ENCODE data around the gene ERI3. TPM values are rescaled to one million over a fixed set of nuclear protein-coding genes. Genes with fewer than 3 reads are reported as not detected.

The ERI3 gene
- polyA plus RNA-seq, 2 of the 4 experiments (the other 2 are of a cell fraction): 43.4 to 44.7 TPM

DNA sequence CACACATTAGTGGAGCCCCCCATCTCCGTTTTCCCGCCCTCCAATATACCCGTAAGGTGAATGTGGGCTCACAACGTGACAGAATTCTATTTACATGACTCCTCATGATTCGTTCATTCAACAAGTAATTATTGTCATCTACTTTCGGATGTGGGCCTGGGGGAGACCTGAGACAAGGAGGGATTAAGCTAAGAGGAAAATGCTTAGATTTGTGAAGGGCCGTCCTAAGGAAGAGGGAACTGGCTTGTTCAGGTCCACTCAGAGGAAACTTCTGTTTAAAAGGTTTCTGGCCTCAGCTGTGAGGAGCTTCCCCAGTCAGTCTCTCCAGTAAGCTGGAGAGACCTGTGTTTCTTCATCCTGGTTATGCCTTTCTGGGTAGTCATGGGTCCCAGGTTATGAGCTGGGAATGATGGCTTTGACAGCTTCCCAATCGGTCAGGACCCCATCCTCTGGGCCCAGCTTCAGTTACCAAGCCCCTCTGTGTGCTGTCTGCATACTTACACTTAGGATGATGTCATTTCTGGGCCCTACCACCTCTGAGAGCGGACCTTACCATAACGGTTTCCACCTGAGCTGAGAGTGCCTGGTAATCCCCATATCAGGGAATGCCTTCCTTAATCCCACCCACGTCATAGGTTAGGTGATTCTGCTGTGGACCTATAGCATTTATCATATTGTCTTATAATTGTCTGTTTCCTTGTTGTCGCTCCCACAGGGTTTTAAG lies 687 bp upstream of the ERI3 start:
- TF ChIP-seq CHD2 (IDR thresholded peaks at IDR 0.05; ENCODE audit: low read length, partially characterized antibody): no peak
- TF ChIP-seq SREBF2 (IDR thresholded peaks at IDR 0.05): no peak
- no peak for TF ChIP-seq ZFP36 (IDR thresholded peaks at IDR 0.05; ENCODE audit: borderline replicate concordance, partially characterized antibody)
- TF ChIP-seq HOXA7 (CRISPR knock-in tag; IDR thresholded peaks at IDR 0.05): no peak
- ChIA-PET CTCF (interaction anchor here (0.6 to 1.6 kb wide), 3 partner anchors 10 to 393 kb away, joined by 3 to 4 read pairs (median 3); no protein-coding TSS in a partner anchor), POLR2A (no interaction called here)
- Histone ChIP-seq H3K4me1 (peaks cover 15% of the 10 kb centered on the region), H3K4me2 (peak overlapping the region; percentile 73), H3K4me3 (peak overlapping the region; percentile 92), H3K27ac (peak overlapping the region; percentile 58 to 77), H3K9me3 (no peaks in the 10 kb centered on the region)
- 63% methylated on average over 11 of the region's 12 CpGs for WGBS (ENCODE audit: missing lambda C conversion rate)
- ATAC-seq (peak; percentile 5 to 7; a peak in 2 of 6 replicates), DNase-seq (ENCODE audit: low read depth in 1 of 2, low spot score in 1 of 2) (no peak), FAIRE-seq (no peak)

DNA sequence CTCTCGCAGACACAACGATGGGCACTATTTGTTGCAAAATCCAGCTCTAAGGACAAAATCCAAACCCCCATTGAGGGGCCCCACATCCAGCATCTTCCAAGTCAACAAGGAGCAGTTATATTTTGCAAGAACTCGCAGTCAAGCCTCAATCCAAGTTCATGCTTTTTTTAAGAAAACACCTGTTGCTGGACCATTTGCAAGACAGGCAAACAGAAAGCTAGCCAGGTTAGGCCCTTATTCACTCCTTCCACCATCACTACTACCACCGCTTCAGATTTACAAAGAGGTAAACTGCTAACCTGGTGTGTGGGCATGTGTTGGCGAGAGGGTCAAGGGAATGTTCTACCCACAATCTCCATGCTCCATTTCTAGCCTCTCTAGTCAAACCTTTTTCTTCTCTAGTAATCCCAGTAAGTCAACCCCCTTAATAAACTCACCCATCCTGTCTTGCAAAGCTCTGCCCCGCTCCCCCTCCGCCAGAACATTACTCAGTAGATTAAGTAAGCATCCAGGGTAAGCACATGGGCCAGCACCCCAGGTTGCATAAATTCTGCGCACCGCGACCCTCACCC lies 703 bp downstream of the ERI3 start:
- Histone ChIP-seq H3K4me1 (peaks cover 12% of the 10 kb centered on the region), H3K4me2 (peak overlapping the region; percentile 87), H3K4me3 (peak overlapping the region; percentile 92), H3K9me3 (no peaks in the 10 kb centered on the region), H3K27ac (peak overlapping the region; percentile 88 to 97)
- no peak for TF ChIP-seq ZNF302 (CRISPR knock-in tag; IDR thresholded peaks at IDR 0.05)
- TF ChIP-seq CHD4 (IDR thresholded peaks at IDR 0.05; ENCODE audit: borderline replicate concordance): no peak
- TF ChIP-seq FOSB (CRISPR knock-in tag; IDR thresholded peaks at IDR 0.05): no peak
- TF ChIP-seq EHMT2 (IDR thresholded peaks at IDR 0.05; ENCODE audit: low read depth): no peak
- no peak for TF ChIP-seq ESRRA (IDR thresholded peaks at IDR 0.05; ENCODE audit: borderline replicate concordance, low read length)
- TF ChIP-seq, protein P1, sequence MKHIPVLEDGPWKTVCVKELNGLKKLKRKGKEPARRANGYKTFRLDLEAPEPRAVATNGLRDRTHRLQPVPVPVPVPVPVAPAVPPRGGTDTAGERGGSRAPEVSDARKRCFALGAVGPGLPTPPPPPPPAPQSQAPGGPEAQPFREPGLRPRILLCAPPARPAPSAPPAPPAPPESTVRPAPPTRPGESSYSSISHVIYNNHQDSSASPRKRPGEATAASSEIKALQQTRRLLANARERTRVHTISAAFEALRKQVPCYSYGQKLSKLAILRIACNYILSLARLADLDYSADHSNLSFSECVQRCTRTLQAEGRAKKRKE (CRISPR knock-in tag; IDR thresholded peaks at IDR 0.05; ENCODE audit: low read depth): no peak
- TF ChIP-seq, protein P2, sequence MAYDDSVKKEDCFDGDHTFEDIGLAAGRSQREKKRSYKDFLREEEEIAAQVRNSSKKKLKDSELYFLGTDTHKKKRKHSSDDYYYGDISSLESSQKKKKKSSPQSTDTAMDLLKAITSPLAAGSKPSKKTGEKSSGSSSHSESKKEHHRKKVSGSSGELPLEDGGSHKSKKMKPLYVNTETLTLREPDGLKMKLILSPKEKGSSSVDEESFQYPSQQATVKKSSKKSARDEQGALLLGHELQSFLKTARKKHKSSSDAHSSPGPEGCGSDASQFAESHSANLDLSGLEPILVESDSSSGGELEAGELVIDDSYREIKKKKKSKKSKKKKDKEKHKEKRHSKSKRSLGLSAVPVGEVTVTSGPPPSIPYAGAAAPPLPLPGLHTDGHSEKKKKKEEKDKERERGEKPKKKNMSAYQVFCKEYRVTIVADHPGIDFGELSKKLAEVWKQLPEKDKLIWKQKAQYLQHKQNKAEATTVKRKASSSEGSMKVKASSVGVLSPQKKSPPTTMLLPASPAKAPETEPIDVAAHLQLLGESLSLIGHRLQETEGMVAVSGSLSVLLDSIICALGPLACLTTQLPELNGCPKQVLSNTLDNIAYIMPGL (CRISPR knock-in tag; IDR thresholded peaks at IDR 0.05; ENCODE audit: borderline replicate concordance): no peak
- TF ChIP-seq NPAS2 (CRISPR knock-in tag; IDR thresholded peaks at IDR 0.05; ENCODE audit: borderline replicate concordance): no peak
- no peak for TF ChIP-seq GATA3 (IDR thresholded peaks at IDR 0.05; ENCODE audit: borderline replicate concordance)
- TF ChIP-seq, protein P3, sequence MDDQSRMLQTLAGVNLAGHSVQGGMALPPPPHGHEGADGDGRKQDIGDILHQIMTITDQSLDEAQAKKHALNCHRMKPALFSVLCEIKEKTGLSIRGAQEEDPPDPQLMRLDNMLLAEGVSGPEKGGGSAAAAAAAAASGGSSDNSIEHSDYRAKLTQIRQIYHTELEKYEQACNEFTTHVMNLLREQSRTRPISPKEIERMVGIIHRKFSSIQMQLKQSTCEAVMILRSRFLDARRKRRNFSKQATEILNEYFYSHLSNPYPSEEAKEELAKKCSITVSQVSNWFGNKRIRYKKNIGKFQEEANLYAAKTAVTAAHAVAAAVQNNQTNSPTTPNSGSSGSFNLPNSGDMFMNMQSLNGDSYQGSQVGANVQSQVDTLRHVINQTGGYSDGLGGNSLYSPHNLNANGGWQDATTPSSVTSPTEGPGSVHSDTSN (IDR thresholded peaks at IDR 0.05): no peak
- no peak for TF ChIP-seq HDAC2 (IDR thresholded peaks at IDR 0.05)
- TF ChIP-seq, protein P4, sequence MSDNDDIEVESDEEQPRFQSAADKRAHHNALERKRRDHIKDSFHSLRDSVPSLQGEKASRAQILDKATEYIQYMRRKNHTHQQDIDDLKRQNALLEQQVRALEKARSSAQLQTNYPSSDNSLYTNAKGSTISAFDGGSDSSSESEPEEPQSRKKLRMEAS (IDR thresholded peaks at IDR 0.05): no peak
- TF ChIP-seq HOXB13 (CRISPR knock-in tag; IDR thresholded peaks at IDR 0.05; ENCODE audit: low read depth): no peak
- DNase-seq (ENCODE audit: low read depth in 1 of 2, low spot score in 1 of 2) (no peak), FAIRE-seq (no peak), ATAC-seq (no peak)
- POLR2A ChIA-PET: interaction anchor here (0.7 kb wide), 1 partner anchor 9 kb away, joined by 3 read pairs; no protein-coding TSS in a partner anchor
- WGBS (ENCODE audit: missing lambda C conversion rate): 63% methylated on average over 7 of the region's 10 CpGs
- CTCF ChIA-PET: interaction anchor here (1.8 kb wide), 1 partner anchor 27 kb away, joined by 5 read pairs; no protein-coding TSS in a partner anchor

GRCh38 chr1:44353604-44354003 lies 1.5 kb downstream of the ERI3 start:
- 100% methylated on average over 1 of the region's 1 CpG for WGBS (ENCODE audit: missing lambda C conversion rate)
- FAIRE-seq (no peak), ATAC-seq (no peak), DNase-seq (ENCODE audit: low read depth in 1 of 2, low spot score in 1 of 2) (no peak)
- no peak overlapping the region for H3K27ac ChIP-seq
- POLR2A ChIA-PET: no interaction called here
- H3K4me2 ChIP-seq: peak overlapping the region; percentile 87
- CTCF ChIA-PET: interaction anchor here (1.8 kb wide), 1 partner anchor 26 kb away, joined by 5 read pairs; no protein-coding TSS in a partner anchor
- H3K4me3 ChIP-seq: no peak overlapping the region
- peaks cover 12% of the 10 kb centered on the region for H3K4me1 ChIP-seq
- no peaks in the 10 kb centered on the region for H3K9me3 ChIP-seq
- no peak for TF ChIP-seq CEBPB (IDR thresholded peaks at IDR 0.05)
- TF ChIP-seq KDM1A (IDR thresholded peaks at IDR 0.05; ENCODE audit: low read depth): no peak
- no peak for TF ChIP-seq MYC (IDR thresholded peaks at IDR 0.05; ENCODE audit: borderline replicate concordance, low read length)
- no peak for TF ChIP-seq CBX8 (IDR thresholded peaks at IDR 0.05)
- no peak for TF ChIP-seq E2F6 (IDR thresholded peaks at IDR 0.05; ENCODE audit: borderline replicate concordance, low read depth)
- TF ChIP-seq MAFK (IDR thresholded peaks at IDR 0.05; ENCODE audit: partially characterized antibody): no peak
- TF ChIP-seq, protein P4 (IDR thresholded peaks at IDR 0.05): no peak
- no peak for TF ChIP-seq HEYL (CRISPR knock-in tag; IDR thresholded peaks at IDR 0.05)
- TF ChIP-seq NPAS2 (CRISPR knock-in tag; IDR thresholded peaks at IDR 0.05; ENCODE audit: borderline replicate concordance): no peak
- TF ChIP-seq HDAC2 (IDR thresholded peaks at IDR 0.05): no peak
- no peak for TF ChIP-seq ESRRA (IDR thresholded peaks at IDR 0.05; ENCODE audit: borderline replicate concordance, low read length)
- TF ChIP-seq, protein P1 (CRISPR knock-in tag; IDR thresholded peaks at IDR 0.05; ENCODE audit: low read depth): no peak
- no peak for TF ChIP-seq MAZ (IDR thresholded peaks at IDR 0.05; ENCODE audit: borderline replicate concordance, low read depth, low read length)
- TF ChIP-seq KDM5A (IDR thresholded peaks at IDR 0.05): no peak
- no peak for TF ChIP-seq EP300 (IDR thresholded peaks at IDR 0.05)
